HG02973 (cell line): ENCODE results near the gene NOS3.

Experiments
- ATAC-seq: cut with Tn5 transposase; IDR thresholded peaks from one replicate; pipeline ENCODE4 v1.9.1; 2021; ENCODE audit warnings: moderate library complexity; ENCODE audit not compliant: unreplicated experiment

Gene NOS3

GRCh38 chr7:150963707-150964559 lies 26.9 kb upstream of the NOS3 start:
- no peak for ATAC-seq

GRCh38 chr7:150964593-150965111 lies 26.2 kb upstream of the NOS3 start:
- no peak for ATAC-seq

GRCh38 chr7:150965273-150965830 lies 25.5 kb upstream of the NOS3 start:
- no peak for ATAC-seq

GRCh38 chr7:150966002-150966401 lies 24.8 kb upstream of the NOS3 start:
- no peak for ATAC-seq

- no peak for ATAC-seq
Observed at GRCh38 chr7:150967349-150967748, 23.5 kb upstream of the NOS3 start.

- ATAC-seq: no peak
Observed at GRCh38 chr7:150968056-150968733, 22.6 kb upstream of the NOS3 start.

GRCh38 chr7:150968734-150969372 lies 22.0 kb upstream of the NOS3 start:
- ATAC-seq: no peak

GRCh38 chr7:150969475-150969874 lies 21.3 kb upstream of the NOS3 start:
- no peak for ATAC-seq

- ATAC-seq: no peak
Observed at GRCh38 chr7:150970424-150970823, 20.4 kb upstream of the NOS3 start.

- ATAC-seq: no peak
Observed at GRCh38 chr7:150971242-150972022, 19.4 kb upstream of the NOS3 start.

GRCh38 chr7:150972023-150972468 lies 18.8 kb upstream of the NOS3 start:
- ATAC-seq: no peak

GRCh38 chr7:150972741-150973140 lies 18.1 kb upstream of the NOS3 start:
- no peak for ATAC-seq

- peak; percentile 14 for ATAC-seq
Observed at GRCh38 chr7:150973571-150974451, 17.0 kb upstream of the NOS3 start.

GRCh38 chr7:150974468-150975391 lies 16.1 kb upstream of the NOS3 start:
- ATAC-seq: peak; percentile 53

- ATAC-seq: no peak
Observed at GRCh38 chr7:150975536-150976319, 15.1 kb upstream of the NOS3 start.

- no peak for ATAC-seq
Observed at GRCh38 chr7:150976529-150977381, 14.1 kb upstream of the NOS3 start.
